ENCODE results near the gene WDR64.

The WDR64 gene

DNA sequence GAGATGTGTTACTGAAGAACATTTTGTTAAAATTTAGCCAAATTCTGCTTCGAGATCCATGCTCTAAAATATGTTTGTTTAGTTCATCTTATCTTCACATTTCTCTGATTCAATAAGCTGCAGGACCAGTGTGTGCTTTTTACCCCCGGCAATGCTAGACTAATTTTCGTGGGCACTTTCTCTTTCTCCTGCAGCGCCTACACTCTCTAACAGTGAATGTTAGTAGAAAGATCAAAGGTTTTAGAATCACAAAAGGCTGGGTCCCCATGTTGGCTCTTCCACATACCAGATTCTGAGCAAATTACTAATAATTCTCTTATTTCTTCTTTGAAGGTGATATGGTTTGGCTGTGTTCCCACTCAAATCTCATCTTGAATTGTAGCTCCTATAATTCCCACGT lies 20.4 kb upstream of the WDR64 start:
- no peak for ATAC-seq
- DNase-seq: no peak

DNA sequence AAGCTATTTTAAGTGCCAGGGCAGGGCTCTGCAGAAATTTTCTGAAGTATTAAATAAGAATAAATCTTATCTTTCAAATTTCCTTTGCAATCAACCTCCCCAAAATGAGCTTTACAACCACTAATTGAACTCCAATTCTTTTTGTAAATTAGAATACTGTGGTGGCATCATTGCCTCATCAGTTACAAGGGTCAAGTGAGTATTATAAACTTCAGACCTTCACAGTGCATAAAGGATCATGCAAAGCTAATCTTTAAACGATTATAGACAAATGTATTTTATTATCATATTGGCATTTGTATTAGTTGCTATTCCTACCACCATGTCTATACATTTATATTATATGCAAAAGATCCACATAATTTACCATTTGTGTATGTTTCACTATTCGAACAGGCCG lies 19.1 kb upstream of the WDR64 start:
- ATAC-seq: no peak

DNA sequence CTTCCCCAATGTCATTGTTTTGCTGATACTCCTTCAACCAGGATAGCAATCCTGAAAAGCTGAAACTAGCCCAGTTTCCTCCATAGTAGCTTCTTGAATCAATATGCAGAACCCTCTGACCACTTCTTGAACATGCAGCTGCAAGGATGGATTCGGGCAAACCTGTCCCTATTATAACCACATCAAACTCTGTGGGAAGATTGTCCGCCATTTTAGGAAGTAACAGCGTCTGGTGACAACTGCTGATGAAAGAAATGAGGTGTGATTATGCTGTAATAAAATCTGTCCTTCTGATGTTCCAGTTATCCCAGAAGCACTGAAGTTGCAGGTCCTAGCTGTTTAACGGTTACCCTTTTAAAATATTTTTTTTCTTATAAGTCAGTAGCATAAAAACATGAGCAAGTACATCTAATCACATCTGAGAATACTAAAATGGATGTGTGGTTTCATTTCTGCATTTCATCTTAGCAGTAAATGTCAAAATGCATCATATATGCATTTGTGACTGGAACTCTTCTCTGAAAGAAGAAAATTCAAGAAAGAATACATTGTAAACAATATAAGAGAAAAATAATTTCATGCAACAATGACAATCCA lies 16.4 kb upstream of the WDR64 start:
- DNase-seq (no peak), ATAC-seq (no peak)

More for the DNA sequence above, 19.1 kb upstream of the WDR64 start:
- DNase-seq: no peak

DNA sequence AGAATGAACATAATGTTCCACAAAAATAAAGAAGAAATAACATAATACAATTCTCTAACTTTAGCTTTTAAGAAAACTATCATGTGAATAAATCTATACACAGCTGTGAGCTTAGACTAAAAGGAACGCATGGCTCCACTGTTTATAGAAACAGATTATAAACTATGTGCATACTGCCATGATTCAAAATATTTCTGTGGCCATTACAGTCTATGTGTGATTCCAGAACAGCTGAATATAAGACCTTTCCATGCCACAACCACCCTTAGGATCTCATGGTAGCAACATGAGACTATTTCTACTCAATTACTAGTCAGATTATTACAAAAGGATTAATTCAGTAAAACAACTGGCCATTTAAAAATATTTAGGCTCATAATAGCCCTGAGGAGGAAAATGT lies 15.8 kb upstream of the WDR64 start:
- DNase-seq (no peak), ATAC-seq (no peak)

DNA sequence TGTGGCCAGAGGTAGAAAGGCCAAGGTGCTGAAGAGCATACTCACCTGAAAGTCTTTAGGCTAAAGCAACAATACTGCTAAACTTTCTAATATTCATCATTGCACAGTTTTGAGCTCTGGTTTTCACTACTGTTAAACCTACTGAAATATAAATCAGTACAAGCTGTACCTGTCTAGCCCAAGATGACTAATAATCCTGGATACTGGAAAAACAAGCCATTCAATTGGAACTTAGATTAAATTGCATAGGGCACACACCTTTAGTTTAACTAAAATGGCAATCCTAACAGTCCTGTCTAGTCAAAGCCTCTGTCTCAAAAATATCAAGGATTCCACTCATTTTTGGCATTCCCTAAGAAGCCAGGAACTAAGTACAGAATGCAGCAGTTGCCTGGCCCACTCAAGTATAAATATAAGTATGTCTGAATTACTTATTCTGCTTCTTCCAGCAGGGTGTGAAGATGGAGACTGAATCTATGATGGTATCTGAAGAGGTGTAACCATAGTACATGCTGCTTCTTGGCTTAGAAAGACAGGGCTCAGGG lies 15.0 kb upstream of the WDR64 start:
- DNase-seq (no peak), ATAC-seq (no peak)

DNA sequence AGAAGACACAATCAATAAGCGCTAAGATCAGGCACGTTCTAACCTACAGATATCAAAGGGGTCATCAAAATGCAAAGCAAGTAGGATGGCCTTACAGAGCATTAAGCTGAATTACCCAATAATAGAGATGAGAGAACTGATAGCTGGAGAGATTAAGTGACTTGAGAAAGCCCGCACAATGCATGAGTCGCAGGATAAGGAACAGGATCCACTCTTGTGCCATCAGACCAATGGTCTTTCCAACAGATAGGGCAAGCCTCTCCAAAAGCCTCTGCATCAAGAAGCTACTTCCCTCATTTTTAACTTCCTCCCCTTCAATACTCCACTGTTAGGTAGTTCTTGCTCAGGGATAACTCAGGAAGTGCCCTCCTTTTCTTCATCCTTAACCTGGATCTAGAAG lies 14.5 kb upstream of the WDR64 start:
- ATAC-seq: no peak
- no peak for DNase-seq

DNA sequence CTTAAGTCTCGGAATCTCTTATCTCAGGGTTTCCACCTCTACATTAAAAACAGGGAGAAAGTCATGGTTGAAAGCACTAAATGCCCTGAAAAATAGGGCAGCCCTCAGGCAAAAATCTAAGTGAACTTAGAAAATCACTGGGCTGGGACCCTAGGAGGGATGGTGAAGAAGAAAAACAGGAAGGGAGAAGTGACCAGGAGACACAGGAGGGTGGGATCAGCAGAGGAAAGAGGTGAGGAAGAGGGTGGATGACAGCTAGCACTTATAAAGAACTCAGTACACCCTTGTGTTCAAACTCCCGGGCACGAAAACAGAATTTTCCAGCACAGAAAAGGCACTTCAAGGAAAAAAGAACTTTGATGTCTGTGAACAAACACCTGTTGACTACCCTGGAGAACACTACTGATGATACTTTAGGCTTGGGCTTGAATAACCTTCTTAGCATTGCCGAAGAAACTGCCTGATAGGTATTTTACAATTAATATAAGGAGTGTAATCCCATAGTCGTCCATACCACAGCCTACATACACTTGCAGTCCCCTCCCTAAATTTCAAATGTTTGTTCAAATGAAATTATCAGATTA lies 13.9 kb upstream of the WDR64 start:
- ATAC-seq (no peak), DNase-seq (no peak)

DNA sequence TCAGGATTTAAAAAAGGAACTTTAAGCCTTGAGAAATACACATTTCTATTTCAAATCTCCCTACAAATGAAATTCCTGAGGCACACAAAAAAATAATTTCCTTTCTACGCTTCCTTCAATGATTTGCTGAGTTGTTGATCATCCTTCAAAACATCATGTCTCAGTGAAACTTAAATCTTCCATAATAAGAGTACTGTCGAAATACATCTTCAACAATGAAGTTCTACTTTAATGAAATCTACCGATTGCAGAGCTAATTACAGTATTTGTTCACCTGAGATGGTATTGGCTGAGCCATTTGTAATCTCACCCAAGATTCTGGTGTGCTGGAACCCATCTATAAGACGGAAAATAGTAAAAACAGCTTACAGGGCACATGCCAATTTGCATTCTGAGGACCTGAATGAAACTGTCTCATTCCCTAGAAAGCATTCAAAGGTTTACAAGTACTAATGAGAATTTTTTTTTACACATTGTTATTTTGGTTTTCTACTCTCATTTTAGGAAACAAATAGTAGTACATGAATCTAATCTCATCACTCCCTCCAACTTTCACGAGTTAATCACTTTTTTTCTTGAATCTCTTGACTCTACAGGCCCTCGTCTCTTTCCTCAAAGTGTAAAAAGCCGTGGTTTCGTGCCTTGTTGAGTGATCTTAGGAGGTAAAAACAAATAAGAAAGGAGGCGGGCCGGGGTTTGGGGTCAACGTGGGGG lies 13.0 kb upstream of the WDR64 start:
- no peak for DNase-seq
- no peak for ATAC-seq

DNA sequence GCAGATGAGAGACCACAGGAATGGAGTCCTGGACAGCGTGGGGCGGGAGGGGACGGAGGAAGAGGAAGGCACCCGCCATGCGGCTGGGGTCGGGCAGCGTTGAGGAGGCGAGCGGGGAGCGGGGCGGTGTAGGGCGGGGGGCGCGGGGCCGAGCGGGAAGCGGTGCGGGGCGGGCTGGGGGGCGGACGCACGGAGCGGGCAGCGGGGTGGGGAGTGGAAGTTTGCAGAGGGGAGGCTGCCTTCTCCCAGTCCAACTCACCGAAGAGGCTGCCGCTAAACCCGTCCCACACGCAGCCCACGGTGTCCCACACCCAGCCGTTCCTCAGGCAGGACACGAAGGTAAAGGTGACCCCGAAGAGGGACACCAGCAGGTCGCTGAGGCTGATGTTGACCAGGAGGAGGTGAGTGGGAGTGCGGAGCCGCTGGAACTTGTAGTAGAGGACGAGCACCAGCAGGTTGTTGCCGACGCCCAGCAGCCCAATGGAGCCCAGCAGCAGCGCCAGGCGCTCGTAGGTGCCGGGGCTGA lies 12.4 kb upstream of the WDR64 start:
- ATAC-seq (peak; percentile 51), DNase-seq (peak; percentile 48)

DNA sequence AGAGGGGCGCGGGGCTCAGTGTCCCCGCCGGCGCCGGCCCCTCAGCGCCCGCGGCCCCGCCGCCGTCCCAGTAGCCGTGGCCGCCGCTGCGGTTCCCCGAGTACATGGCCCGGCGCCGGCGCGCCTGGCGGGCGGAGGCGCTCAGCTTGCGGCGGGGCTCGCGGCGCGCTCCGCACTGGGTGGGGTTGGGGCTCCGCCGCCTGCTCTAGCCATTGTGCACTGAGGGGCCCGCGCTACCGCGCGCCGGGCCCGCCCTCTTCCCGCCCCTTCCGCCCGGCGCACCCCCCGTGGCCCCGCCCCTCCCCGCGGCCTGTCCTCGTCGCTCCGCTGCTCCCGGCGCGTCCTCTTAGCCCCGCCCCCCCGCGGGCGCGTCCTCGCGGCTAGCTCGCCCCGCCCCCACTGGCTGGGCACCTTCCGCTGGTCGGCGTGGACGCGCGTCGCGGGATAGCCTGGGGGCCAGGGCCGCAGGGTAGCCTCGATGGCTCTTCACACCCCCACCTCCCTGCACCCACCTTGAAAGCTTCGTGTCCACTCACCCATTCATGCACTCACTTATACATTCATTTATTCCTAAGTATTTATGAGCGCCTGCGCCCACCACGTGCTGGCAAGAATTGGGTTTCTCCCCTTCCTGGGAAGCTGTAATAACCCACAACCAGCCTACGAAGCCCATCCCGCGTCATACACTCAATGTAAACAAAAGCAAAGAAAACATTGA lies 11.8 kb upstream of the WDR64 start, which contains the start of the genes CHML and OPN3:
TSS of gene CHML (minus strand) at position 221 of the 718 bp plus-strand sequence. CDS start 4,603 bp downstream, outside the sequence.
TSS of gene OPN3 (minus strand) at position 221 of the 718 bp plus-strand sequence. CDS start at position 106, 115 bp downstream.
- ATAC-seq (peak; percentile 98), DNase-seq (peak; percentile 97)

DNA sequence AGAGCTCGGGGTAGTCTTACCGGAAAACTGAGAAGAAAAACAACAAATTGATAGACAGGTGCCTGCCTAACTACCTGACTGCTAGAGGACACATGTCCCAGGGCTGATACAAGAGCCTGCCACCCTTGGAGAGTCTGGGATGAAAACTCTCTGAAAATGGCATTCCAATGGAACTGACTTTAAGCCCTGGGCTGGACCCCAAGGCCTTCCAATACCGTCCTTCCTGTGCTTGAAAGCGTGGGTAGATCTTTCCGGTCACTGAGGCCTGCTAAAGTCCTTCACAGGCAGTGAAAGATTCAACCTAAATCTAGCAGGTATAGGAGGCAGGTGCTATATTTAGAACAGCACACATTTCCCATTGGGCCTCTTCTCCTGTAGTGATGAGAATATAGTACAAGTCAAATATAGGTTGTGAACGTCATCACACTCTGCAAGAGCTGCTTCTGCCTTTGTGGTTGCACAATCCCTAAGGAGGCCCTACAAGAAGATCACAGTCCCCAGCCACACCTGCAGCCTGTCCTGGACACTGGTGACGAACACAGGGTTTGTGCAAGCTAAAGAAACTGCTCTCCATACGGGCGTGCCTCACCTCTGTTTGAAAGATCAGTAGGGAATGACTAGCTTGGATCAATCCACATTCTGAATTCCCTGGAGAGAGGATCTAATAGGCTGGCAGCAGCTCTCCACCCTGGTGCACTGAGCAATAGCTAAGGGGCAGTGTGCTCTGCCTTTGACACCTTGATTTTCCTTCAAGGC lies 11.0 kb upstream of the WDR64 start:
- DNase-seq (no peak), ATAC-seq (no peak)

DNA sequence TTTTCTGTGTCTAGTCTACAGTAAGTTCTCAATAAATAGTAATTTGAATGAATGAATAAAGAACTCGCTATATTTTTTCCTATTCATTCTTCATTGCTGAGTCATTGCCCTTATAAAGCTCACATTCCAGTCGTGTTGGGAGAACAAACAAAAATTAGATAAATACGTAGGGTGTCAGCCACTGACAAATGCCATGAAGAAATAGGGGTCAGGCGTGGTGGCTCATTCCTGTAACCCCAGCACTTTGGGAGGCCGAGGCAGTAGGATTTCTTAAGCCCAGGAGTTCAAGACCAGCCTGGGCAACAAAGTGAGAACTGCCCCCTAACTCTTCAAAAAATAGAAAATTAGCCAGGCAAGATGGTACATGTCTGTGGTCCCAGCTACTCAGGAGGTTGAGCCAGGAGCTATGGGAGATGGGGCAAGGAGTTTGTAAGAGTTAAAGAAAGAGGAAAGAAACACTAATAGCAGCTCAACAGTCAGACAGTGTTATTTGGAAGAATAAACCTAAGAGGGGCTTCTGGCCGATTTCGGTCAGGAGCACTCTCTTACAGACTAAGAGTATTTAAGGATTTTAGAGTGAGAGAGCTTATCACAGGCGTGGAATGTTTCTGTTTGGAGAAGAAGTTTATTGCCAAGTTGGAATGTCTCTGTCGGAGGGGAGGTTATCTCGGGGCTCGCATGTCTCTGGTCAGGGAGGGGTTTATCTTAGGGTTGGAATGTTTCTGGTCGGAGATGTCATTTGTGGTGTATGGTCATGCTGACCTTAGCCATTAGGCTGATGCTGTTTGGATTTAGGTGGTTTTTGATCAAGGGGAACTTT lies 10.1 kb upstream of the WDR64 start:
- DNase-seq (no peak), ATAC-seq (no peak)

DNA sequence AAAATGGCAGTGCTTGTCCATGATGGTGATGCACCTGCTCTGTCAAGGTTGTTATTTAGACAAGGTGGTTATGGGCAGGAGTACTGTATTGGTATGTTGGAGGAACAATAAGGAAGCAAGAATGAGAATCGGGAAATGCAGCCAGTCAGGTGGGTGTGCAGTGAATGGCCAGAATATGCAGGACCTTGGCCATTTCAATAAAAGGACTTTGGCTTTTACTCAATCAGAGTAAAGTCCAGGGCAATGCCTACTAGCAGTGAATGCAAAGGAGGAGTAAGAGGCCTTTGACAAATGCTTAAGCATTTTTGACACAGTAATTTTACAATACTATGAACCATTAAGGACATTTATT lies 9.5 kb upstream of the WDR64 start:
- DNase-seq (no peak), ATAC-seq (no peak)

DNA sequence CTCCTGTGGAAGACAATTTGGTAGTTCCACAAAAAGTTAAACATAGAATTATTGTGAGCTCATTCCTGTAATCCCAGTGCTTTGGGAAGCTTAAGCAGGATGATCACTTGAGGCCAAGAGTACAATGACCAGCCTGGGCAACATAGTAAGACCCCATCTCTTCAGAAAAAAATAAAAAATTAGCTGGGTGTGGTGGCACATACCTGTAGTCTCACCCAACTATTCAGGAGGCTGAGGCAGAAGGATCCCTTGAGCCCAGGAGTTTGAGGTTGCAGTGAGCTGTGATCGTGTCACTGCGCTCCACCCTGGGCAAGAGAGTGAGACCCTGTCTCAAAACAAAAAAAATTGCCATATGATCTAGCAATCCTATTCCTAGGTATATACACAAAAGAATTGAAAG lies 7.8 kb upstream of the WDR64 start:
- ATAC-seq (no peak), DNase-seq (no peak)

DNA sequence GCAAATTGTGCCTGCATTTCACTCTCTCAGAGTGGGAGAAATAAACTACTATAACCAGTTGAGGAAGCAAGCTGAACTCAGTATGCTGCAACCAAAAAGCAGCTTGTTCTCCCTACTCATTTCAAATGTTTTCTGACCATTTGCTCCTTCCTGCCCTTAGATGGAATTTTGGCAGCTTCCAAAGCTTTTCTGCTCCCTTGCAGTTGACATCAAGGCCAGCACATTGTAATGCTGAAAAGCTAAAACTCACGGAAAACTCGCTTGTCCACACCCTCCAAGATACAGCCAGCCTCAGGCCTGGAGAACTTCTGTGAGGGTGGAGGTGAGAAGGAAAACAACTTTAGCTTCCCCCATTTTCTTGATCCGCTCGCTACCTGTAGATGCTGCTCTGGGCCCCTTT lies 6.9 kb upstream of the WDR64 start:
- DNase-seq: no peak
- no peak for ATAC-seq

DNA sequence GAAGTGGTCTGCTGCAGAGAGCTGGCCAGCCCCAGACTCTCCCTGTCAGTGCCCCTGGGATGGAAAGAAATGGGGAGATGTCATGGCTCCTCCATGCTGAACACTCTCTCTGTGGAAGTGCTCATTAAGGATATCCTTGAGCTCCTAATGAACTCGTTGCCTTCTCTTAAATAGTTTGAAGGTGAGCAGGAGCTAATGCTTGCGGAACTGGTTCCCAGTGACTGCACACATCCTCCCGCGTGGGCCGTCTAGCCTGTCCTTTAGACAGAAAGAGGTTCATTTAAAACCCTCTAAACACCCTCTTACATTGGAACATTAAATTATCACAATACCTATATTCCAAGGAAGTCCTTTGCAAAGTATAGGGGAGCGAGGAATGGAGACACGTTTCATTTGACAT lies 5.9 kb upstream of the WDR64 start:
- ATAC-seq (no peak), DNase-seq (no peak)

DNA sequence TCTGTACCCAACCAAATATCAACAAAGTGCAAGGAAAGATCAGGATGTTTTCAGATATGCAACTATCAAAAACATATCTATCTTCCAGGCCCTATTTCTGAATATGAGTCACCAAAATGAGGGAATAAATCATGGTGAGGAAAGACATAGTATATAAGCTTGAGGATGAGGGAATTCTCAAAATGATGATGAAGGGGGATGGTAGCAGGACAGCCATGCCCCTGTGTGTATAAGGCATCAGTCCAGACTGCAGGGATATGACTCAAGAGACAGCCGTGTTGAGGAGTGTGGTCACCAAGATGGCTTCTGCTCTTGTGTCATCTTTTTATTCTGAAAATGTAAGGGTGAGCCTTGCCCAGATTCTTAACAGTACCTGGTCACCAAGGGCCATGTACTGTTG lies 4.4 kb upstream of the WDR64 start:
- no peak for DNase-seq
- ATAC-seq: peak; percentile 37

DNA sequence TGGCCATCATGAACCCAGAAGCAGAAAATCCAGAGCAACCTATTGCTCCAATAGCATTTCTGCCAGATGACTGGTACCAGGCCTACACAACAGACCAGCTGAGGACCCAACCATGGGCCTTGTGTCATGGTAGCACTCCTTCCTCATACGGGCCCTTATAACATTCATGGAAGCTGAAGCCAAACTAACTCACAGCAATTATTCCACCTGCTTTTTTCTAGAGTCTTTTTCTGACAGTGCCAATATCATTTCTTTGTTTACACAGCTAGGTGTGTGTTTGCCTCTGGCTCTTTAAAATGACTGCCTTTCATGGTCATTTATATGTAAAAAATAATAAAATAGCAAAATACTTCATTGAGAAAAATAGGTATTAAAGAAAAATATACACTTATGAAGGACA lies 3.9 kb upstream of the WDR64 start:
- DNase-seq: no peak
- no peak for ATAC-seq

DNA sequence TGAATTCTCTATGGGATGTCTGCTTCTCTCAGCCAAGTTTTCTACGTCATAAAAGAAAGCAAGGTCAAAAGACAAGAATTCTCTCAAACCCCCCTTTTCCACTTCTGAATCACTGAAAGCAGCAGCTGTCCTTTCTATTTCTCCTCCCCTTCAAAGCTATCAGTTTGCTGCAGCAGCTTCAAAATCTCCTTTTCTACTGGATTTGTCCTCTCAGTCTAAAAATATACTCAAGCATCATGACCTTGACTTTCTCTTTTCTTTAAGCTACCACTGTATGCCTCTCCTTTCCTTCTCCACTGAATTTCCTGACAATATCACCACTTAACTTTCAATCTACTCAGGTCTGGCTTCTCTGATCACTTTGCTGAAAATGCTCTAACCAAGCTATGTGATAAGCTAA lies 1.9 kb downstream of the WDR64 start:
- DNase-seq (no peak), ATAC-seq (no peak)

DNA sequence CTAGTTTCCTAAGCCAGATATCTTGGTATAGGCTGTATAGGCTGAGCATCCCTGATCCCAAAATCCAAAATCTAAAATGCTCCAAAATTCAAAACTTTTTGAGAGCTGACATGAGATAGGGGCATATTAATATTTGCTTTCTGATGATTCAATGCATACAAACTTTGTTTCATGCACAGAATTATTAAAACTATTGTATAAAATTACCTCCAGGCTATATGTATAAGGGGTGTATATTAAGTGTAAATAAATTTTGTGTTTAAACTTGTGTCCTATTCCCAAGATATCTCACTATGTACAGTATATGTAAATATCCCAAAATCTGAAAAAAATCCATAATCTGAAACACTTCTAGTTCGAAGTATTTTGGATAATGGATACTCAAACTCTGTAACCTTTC lies 2.6 kb downstream of the WDR64 start:
- no peak for ATAC-seq

More for the DNA sequence above, 2.6 kb downstream of the WDR64 start:
- no peak for DNase-seq

Data from stimulated activated naive CD8-positive, alpha-beta T cell treated with anti-CD3 and anti-CD28 coated beads, Interleukin-15, Interleukin-2, amounts not matched to agents 100 U/mL and 50 U/mL, for 24 hours (primary cell).